ENCODE data around the gene FAM111A. TPM values are rescaled to one million over a fixed set of nuclear protein-coding genes. Genes with fewer than 3 reads are reported as not detected.

The FAM111A gene
- total and polyA plus RNA-seq, 2 donors (not counting 3 experiments of a cell fraction or from before 2014, with no cell fraction given) = 20.1 to 57.4 TPM

GRCh38 chr11:59115553-59115952 lies 27.1 kb upstream of the FAM111A start:
- POLR2A ChIA-PET = no interaction called here
- FAIRE-seq = no peak
- BruUV-seq (replicated peaks) = no TSS peak

More at GRCh38 chr11:59115553-59115952, 27.1 kb upstream of the FAM111A start:
- H4K20me1 ChIP-seq (replicated peaks; ENCODE audit: control insufficient read depth, extremely low read depth, insufficient read depth, low read length) = no peaks in the 10 kb centered on the region
- no peak overlapping the region for H3K4me2 ChIP-seq (ENCODE audit: insufficient read depth, low read length)
- CTCF ChIA-PET = no interaction called here
- no peaks in the 10 kb centered on the region for H3K36me3 ChIP-seq (ENCODE audit: control insufficient read depth in 2 of 2, extremely low read depth in 1 of 2, insufficient read depth in 2 of 2, low read length in 2 of 2)
- no peaks in the 10 kb centered on the region for H3K79me2 ChIP-seq (ENCODE audit: control insufficient read depth, insufficient read depth, low read length)
- H3K4me1 ChIP-seq (ENCODE audit: control insufficient read depth, extremely low read depth, insufficient read depth, low read length) = no peaks in the 10 kb centered on the region
- no peaks in the 10 kb centered on the region for H3K9me1 ChIP-seq (replicated peaks; ENCODE audit: control insufficient read depth, extremely low read depth, insufficient read depth, low read length)
- dilution Hi-C loops (cut with MboI; ENCODE audit: extremely low pct_ligation_motif_present, low sequenced_read_pairs) = no loop called here
- intact Hi-C loops (cut with micrococcal nuclease) = no loop called here
- H3K4me3 ChIP-seq (replicated peaks in 1 of 3; ENCODE audit: insufficient read depth in 1 of 3, low read depth in 1 of 3, low read length in 3 of 3) = no peak overlapping the region
- no peaks in the 10 kb centered on the region for H3K27me3 ChIP-seq (ENCODE audit: control insufficient read depth in 2 of 2, insufficient read depth in 2 of 2, low read length in 2 of 2)
- no peak overlapping the region for H3K9ac ChIP-seq (replicated peaks; ENCODE audit: extremely low read depth, insufficient read depth, low read length)
- DNase-seq (ENCODE audit: low read depth, low spot score) = no peak
- H3K27ac ChIP-seq (ENCODE audit: insufficient read depth, low read depth, low read length) = no peak overlapping the region
- H3K9me3 ChIP-seq (replicated peaks; ENCODE audit: control insufficient read depth, insufficient read depth, low read length) = no peaks in the 10 kb centered on the region
- H2AFZ ChIP-seq (ENCODE audit: low read depth, low read length) = no peak overlapping the region
- TF ChIP-seq FOS (IDR thresholded peaks at IDR 0.05; ENCODE audit: borderline replicate concordance, insufficient read depth, low read length) (no peak), CTCF (IDR thresholded peaks at IDR 0.05; ENCODE audit: extremely low read depth in 1 of 2, insufficient read depth in 1 of 2, low read depth in 1 of 2, low read length in 2 of 2) (no peak), POLR2AphosphoS5 (IDR thresholded peaks at IDR 0.05; ENCODE audit: insufficient read depth, low read depth, low read length) (no peak), MAX (IDR thresholded peaks at IDR 0.05; ENCODE audit: insufficient read depth, insufficient read length) (no peak), EZH2 (IDR thresholded peaks at IDR 0.05; ENCODE audit: borderline replicate concordance, low read depth, low read length, severe bottlenecking) (no peak), POLR2A (IDR thresholded peaks at IDR 0.05; ENCODE audit: low read depth, low read length) (no peak), GATA2 (IDR thresholded peaks at IDR 0.05; ENCODE audit: insufficient read depth, insufficient read length, low read depth, low read length) (no peak), MYC (IDR thresholded peaks at IDR 0.05; ENCODE audit: low read depth, low read length) (no peak), JUN (IDR thresholded peaks at IDR 0.05; ENCODE audit: borderline replicate concordance, insufficient read depth, insufficient read length, low read depth) (no peak)

Data from endothelial cell of umbilical vein (primary cell).